Hepatocyte (in vitro differentiated cells): Measurements from ENCODE around the gene TTC9B. TPM values are rescaled to one million over a fixed set of nuclear protein-coding genes. Genes with fewer than 3 reads are reported as not detected.

ENCODE experiments used
- DNase-seq: peaks from one replicate; pipeline ENCODE4 v3.0.0-alpha.2; 2016; ENCODE audit warnings: low spot score
- H2AFZ ChIP-seq: fragments of 200-600 bp; sonication (generic); 2 replicates; pipeline ENCODE4 v1.6.0; 2016; ENCODE audit warnings: antibody characterized with exemption, mild to moderate bottlenecking
- H3K27ac ChIP-seq: fragments of 200-600 bp; sonication (generic); 2 replicates; pipeline ENCODE4 v1.5.1; 2016; ENCODE audit warnings: mild to moderate bottlenecking
- H3K27me3 ChIP-seq: fragments of 200-600 bp; sonication (generic); 2 replicates; pipeline ENCODE4 v1.6.1; 2016
- H3K36me3 ChIP-seq: fragments of 200-600 bp; sonication (generic); replicated peaks from 2 replicates; pipeline ENCODE4 v1.5.1; 2016; ENCODE audit warnings: low read depth; ENCODE audit not compliant: insufficient read depth
- H3K4me1 ChIP-seq: fragments of 200-600 bp; sonication (generic); 2 replicates; pipeline ENCODE4 v1.5.1; 2016; ENCODE audit warnings: mild to moderate bottlenecking, moderate library complexity; ENCODE audit not compliant: insufficient read depth
- H3K4me2 ChIP-seq: fragments of 200-600 bp; sonication (generic); 2 replicates; pipeline ENCODE4 v1.6.0; 2016
- H3K4me3 ChIP-seq: fragments of 200-600 bp; sonication (generic); 2 replicates; pipeline ENCODE4 v1.5.1; 2016; ENCODE audit warnings: mild to moderate bottlenecking
- H3K79me2 ChIP-seq: fragments of 200-600 bp; sonication (generic); 2 replicates; pipeline ENCODE4 v1.6.0; 2017; ENCODE audit warnings: mild to moderate bottlenecking
- H3K9me2 ChIP-seq: fragments of 200-600 bp; sonication (generic); replicated peaks from 2 replicates; pipeline ENCODE4 v1.6.0; 2017; ENCODE audit warnings: mild to moderate bottlenecking; ENCODE audit not compliant: insufficient read depth
- H3K9me3 ChIP-seq: fragments of 200-600 bp; sonication (generic); 2 replicates; pipeline ENCODE4 v1.5.1; 2016; ENCODE audit warnings: low read depth, mild to moderate bottlenecking
- H4K20me1 ChIP-seq: fragments of 200-600 bp; sonication (generic); 2 replicates; pipeline ENCODE4 v1.6.0; 2016; ENCODE audit warnings: mild to moderate bottlenecking; ENCODE audit not compliant: insufficient read depth, poor library complexity, severe bottlenecking
- EZH2 ChIP-seq: fragments of 200-600 bp; sonication (generic); IDR thresholded peaks from 2 replicates; pipeline ENCODE4 v1.6.1; 2016; ENCODE audit warnings: antibody characterized with exemption, mild to moderate bottlenecking, borderline replicate concordance
- EZH2phosphoT487 ChIP-seq: fragments of 200-600 bp; sonication (generic); IDR thresholded peaks from one replicate; pipeline ENCODE4 v1.6.1; 2018; ENCODE audit warnings: antibody characterized with exemption, mild to moderate bottlenecking, low read depth, moderate library complexity; ENCODE audit not compliant: unreplicated experiment, severe bottlenecking
- WGBS: methylation state at CpG from one replicate; pipeline ENCODE4 v1.1.6; 2016; ENCODE audit warnings: low lambda C conversion rate; ENCODE audit errors: missing lambda C conversion rate; 5-methylcytosine and 5-hydroxymethylcytosine counted together
- polyA plus RNA-seq: library from polyadenylated mRNA; unstranded; fragments of >200 nt; fragmentation: Nextera tagmentation; extraction: Ambion mirVana; gene quantifications from 2 replicates; pipeline ENCODE4 v1.2.1, GENCODE V29; 2016
- total RNA-seq: library from RNA; depleted of rRNA; stranded (reverse); fragments of >200 nt; gene quantifications from 2 replicates; pipeline ENCODE4 v1.2.3, GENCODE V29; 2014
- TF ChIP-seq, protein P1 (sequence below): fragments of 200-600 bp; sonication (generic); IDR thresholded peaks from 2 replicates; pipeline ENCODE4 v1.5.1; 2016; ENCODE audit warnings: antibody characterized with exemption, mild to moderate bottlenecking; ENCODE audit not compliant: poor library complexity

The TTC9B gene
- total and polyA plus RNA-seq, 2 experiments from 2014 or later, result 0.21 TPM; not detected in 1

DNA sequence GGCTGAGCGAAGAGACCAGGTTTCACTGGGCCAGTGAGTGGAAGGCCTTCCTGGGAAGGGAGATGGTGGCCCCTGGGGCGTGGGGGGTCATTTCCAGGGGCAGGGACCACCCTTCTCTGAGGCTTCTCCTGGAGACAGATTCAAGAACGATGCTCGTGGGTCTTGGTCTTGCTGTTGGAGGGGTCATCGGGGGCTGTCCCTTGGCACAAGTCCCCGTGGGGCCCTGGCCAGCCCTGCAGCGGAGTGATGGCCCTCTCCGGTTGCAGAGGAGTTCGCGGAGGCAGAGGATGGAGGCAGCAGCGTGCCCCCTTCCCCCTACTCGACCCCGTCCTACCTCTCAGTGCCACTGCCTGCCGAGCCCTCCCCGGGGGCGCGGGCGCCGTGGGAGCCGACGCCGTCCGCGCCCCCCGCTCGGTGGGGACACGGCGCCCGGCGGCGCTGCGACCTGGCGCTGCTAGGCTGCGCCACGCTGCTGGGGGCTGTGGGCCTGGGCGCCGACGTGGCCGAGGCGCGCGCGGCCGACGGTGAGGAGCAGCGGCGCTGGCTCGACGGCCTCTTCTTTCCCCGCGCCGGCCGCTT lies 4.8 kb downstream of the TTC9B start:
- Histone ChIP-seq H3K4me1 (peaks cover 3% of the 10 kb centered on the region), H3K79me2 (no peaks in the 10 kb centered on the region), H3K9me2 (no peaks in the 10 kb centered on the region), H3K27ac (no peak overlapping the region), H2AFZ (no peak overlapping the region), H3K27me3 (peaks cover 18% of the 10 kb centered on the region), H4K20me1 (no peaks in the 10 kb centered on the region), H3K4me2 (no peak overlapping the region), H3K4me3 (no peak overlapping the region), H3K9me3 (no peaks in the 10 kb centered on the region), H3K36me3 (no peaks in the 10 kb centered on the region)
- no peak for DNase-seq
- WGBS, result 96% methylated on average over 4 of the region's 53 CpGs
- TF ChIP-seq, protein P1, sequence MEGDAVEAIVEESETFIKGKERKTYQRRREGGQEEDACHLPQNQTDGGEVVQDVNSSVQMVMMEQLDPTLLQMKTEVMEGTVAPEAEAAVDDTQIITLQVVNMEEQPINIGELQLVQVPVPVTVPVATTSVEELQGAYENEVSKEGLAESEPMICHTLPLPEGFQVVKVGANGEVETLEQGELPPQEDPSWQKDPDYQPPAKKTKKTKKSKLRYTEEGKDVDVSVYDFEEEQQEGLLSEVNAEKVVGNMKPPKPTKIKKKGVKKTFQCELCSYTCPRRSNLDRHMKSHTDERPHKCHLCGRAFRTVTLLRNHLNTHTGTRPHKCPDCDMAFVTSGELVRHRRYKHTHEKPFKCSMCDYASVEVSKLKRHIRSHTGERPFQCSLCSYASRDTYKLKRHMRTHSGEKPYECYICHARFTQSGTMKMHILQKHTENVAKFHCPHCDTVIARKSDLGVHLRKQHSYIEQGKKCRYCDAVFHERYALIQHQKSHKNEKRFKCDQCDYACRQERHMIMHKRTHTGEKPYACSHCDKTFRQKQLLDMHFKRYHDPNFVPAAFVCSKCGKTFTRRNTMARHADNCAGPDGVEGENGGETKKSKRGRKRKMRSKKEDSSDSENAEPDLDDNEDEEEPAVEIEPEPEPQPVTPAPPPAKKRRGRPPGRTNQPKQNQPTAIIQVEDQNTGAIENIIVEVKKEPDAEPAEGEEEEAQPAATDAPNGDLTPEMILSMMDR, result no peak
- TF ChIP-seq EZH2, result no peak
- TF ChIP-seq EZH2phosphoT487, result no peak

DNA sequence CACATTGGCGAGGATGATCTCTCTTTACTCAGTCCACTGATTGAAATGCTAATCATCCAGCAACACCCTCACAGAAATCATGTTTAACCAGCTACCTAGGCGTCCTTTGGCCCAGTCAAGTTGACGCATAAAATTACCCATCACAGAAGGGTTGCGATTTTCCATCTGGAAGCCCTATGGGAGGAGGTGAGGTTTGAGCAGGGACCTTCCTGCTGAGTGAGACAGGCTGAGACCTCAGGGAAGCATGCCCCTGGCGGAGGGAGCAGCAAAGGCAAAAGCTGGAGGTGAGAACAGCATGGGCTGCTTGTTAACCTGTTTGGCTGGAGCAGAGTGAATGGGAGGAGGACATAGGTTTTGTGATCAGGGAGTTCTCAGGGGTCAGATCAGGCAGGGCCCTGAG lies 7.3 kb downstream of the TTC9B start:
- H3K79me2 ChIP-seq, result no peaks in the 10 kb centered on the region
- H4K20me1 ChIP-seq, result no peaks in the 10 kb centered on the region
- H3K4me3 ChIP-seq, result no peak overlapping the region
- H3K4me2 ChIP-seq, result no peak overlapping the region
- H3K27me3 ChIP-seq, result no peaks in the 10 kb centered on the region
- no peaks in the 10 kb centered on the region for H3K4me1 ChIP-seq
- no peak for DNase-seq
- H3K27ac ChIP-seq, result no peak overlapping the region
- WGBS, result 87% methylated on average over 5 of the region's 5 CpGs
- no peaks in the 10 kb centered on the region for H3K9me3 ChIP-seq
- no peaks in the 10 kb centered on the region for H3K36me3 ChIP-seq
- no peak overlapping the region for H2AFZ ChIP-seq
- TF ChIP-seq EZH2 (no peak), EZH2phosphoT487 (no peak)
- TF ChIP-seq, protein P1, result no peak
- H3K9me2 ChIP-seq, result no peaks in the 10 kb centered on the region

DNA sequence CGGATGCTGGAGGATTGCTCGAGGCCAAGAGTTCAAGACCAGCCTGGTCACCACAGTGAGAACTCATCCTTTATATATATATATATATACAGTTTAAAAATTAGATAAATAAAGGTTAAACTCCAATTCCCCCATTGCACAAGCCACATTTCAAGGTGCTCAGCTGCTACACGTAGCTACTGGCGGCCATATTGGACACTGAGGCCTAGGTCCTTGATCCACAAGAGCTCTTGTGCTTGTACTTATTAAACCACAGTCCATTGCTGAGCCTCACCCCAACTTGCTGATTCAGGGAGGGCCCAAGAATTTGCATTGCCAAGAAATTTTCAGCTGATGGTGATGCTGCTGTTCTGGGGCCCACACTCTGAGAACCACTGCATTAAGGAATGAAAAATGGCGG lies 9.6 kb downstream of the TTC9B start:
- no peak overlapping the region for H3K4me3 ChIP-seq
- H3K4me1 ChIP-seq, result no peaks in the 10 kb centered on the region
- no peaks in the 10 kb centered on the region for H3K9me3 ChIP-seq
- no peaks in the 10 kb centered on the region for H3K36me3 ChIP-seq
- no peak for DNase-seq
- no peak overlapping the region for H3K27ac ChIP-seq
- H3K9me2 ChIP-seq, result no peaks in the 10 kb centered on the region
- no peaks in the 10 kb centered on the region for H4K20me1 ChIP-seq
- no peak overlapping the region for H2AFZ ChIP-seq
- TF ChIP-seq, protein P1, result no peak
- TF ChIP-seq EZH2phosphoT487 (no peak), EZH2 (no peak)
- H3K27me3 ChIP-seq, result no peaks in the 10 kb centered on the region
- no peak overlapping the region for H3K4me2 ChIP-seq
- H3K79me2 ChIP-seq, result no peaks in the 10 kb centered on the region
- WGBS, result 95% methylated on average over 5 of the region's 5 CpGs
